Measurements from ENCODE around the gene GFM2. TPM values are rescaled to one million over a fixed set of nuclear protein-coding genes. Genes with fewer than 3 reads are reported as not detected.

GFM2 gene
- total and polyA plus RNA-seq, 2 of the 13 experiments (the other 11 are each of a cell fraction or from before 2014, with no cell fraction given), result 22.0 to 41.6 TPM

- POLR2A ChIA-PET, result no interaction called here
- intact Hi-C loops (cut with micrococcal nuclease; ENCODE audit: unreplicated experiment), result no loop called here
- Histone ChIP-seq H3K4me3 (replicated peaks in 1 of 3; ENCODE audit: insufficient read depth in 1 of 3, low read depth in 2 of 3, low read length in 3 of 3) (no peak overlapping the region), H3K9ac (ENCODE audit: insufficient read depth, low read depth, low read length) (no peak overlapping the region), H3K79me2 (ENCODE audit: insufficient read depth, low read length) (peaks cover 15% of the 10 kb centered on the region), H3K9me3 (ENCODE audit: low read length) (no peaks in the 10 kb centered on the region), H2AFZ (ENCODE audit: low read length) (no peak overlapping the region), H3K4me1 (ENCODE audit: insufficient read depth, low read length) (peaks cover 5% of the 10 kb centered on the region; the same call in 1 of the 2 replicates), H3K4me2 (ENCODE audit: low read depth, low read length) (no peak overlapping the region), H3K27me3 (ENCODE audit: control insufficient read depth in 1 of 2, insufficient read depth in 2 of 2, low read length in 2 of 2) (no peaks in the 10 kb centered on the region), H3K36me3 (replicated peaks in 1 of 2; ENCODE audit: control insufficient read depth in 1 of 2, insufficient read depth in 2 of 2, low read length in 2 of 2) (peaks cover 2 to 46% of the 10 kb centered on the region in 2 experiments), H3K27ac (ENCODE audit: extremely low read length, insufficient read depth, low read length) (no peak overlapping the region), H4K20me1 (ENCODE audit: insufficient read depth, low read length) (no peaks in the 10 kb centered on the region)
- ATAC-seq (no peak), FAIRE-seq (no peak), DNase-seq (ENCODE audit: low spot score) (no peak)
- no TSS peak for BruUV-seq (replicated peaks)
- CTCF ChIA-PET (ENCODE audit: low intra/inter-chr PET ratio, low total read pairs), result no interaction called here
- WGBS (ENCODE audit: low lambda C conversion rate), result 97% methylated on average over 4 of the region's 4 CpGs
- in situ Hi-C loops (cut with HindIII; ENCODE audit: extremely low pct_ligation_motif_present, low pct_unique_long_range_greater_than_20kb), result no loop called here
- TF ChIP-seq DBP (CRISPR knock-in tag; IDR thresholded peaks at IDR 0.05; ENCODE audit: not compliant biosample characterization) (no peak), ZNF772 (CRISPR knock-in tag; IDR thresholded peaks at IDR 0.05) (no peak), FOXO4 (CRISPR knock-in tag; conservative IDR thresholded peaks at IDR 0.05) (no peak), KLF13 (CRISPR knock-in tag; IDR thresholded peaks at IDR 0.05) (no peak), TEAD2 (CRISPR knock-in tag; IDR thresholded peaks at IDR 0.05) (no peak), SCMH1 (CRISPR knock-in tag; IDR thresholded peaks at IDR 0.05; ENCODE audit: borderline replicate concordance) (no peak), E2F2 (CRISPR knock-in tag; IDR thresholded peaks at IDR 0.05; ENCODE audit: borderline replicate concordance) (no peak)
These were observed 44.0 kb upstream of the GFM2 start for GRCh38 chr5:74810915-74811314.
